ENCODE measurements around the gene COL4A1.

COL4A1 gene

GRCh38 chr13:110302997-110303396 lies 4.0 kb downstream of the COL4A1 start:
- no peak for TF ChIP-seq REST (IDR thresholded peaks at IDR 0.05; ENCODE audit: insufficient replicate concordance, low read depth)
- TF ChIP-seq POLR2AphosphoS5 (IDR thresholded peaks at IDR 0.05; ENCODE audit: low read depth), result no peak
- no peak for TF ChIP-seq CTCF (IDR thresholded peaks at IDR 0.05; ENCODE audit: insufficient read depth, low read length)
- TF ChIP-seq SPI1 (IDR thresholded peaks at IDR 0.05; ENCODE audit: borderline replicate concordance, low read depth), result no peak
- no peak for TF ChIP-seq GABPA (IDR thresholded peaks at IDR 0.05; ENCODE audit: low read depth)
- DNase-seq (ENCODE audit: low read depth in 1 of 2, low spot score in 1 of 2), result no peak
- no peak overlapping the region for H3K4me3 ChIP-seq (replicated peaks; ENCODE audit: insufficient read depth, low read length)
- peaks cover 84% of the 10 kb centered on the region for H3K27me3 ChIP-seq (ENCODE audit: insufficient read depth, poor library complexity, severe bottlenecking)
- no peak overlapping the region for H3K27ac ChIP-seq (replicated peaks)

- TF ChIP-seq POLR2AphosphoS5 (IDR thresholded peaks at IDR 0.05; ENCODE audit: low read depth) (no peak), GABPA (IDR thresholded peaks at IDR 0.05; ENCODE audit: low read depth) (no peak), CTCF (IDR thresholded peaks at IDR 0.05; ENCODE audit: insufficient read depth, low read length) (no peak), REST (IDR thresholded peaks at IDR 0.05; ENCODE audit: insufficient replicate concordance, low read depth) (no peak), SPI1 (IDR thresholded peaks at IDR 0.05; ENCODE audit: borderline replicate concordance, low read depth) (no peak)
- no peak overlapping the region for H3K4me3 ChIP-seq (replicated peaks; ENCODE audit: insufficient read depth, low read length)
- peaks cover 85% of the 10 kb centered on the region for H3K27me3 ChIP-seq (ENCODE audit: insufficient read depth, poor library complexity, severe bottlenecking)
- no peak overlapping the region for H3K27ac ChIP-seq (replicated peaks)
- DNase-seq (ENCODE audit: low read depth in 1 of 2, low spot score in 1 of 2), result no peak
These were observed 5.1 kb downstream of the COL4A1 start for GRCh38 chr13:110301606-110302553.

GRCh38 chr13:110301083-110301482 lies 5.9 kb downstream of the COL4A1 start:
- Histone ChIP-seq H3K4me3 (replicated peaks; ENCODE audit: insufficient read depth, low read length) (no peak overlapping the region), H3K27ac (replicated peaks) (no peak overlapping the region), H3K27me3 (ENCODE audit: insufficient read depth, poor library complexity, severe bottlenecking) (peaks cover 79% of the 10 kb centered on the region)
- no peak for DNase-seq (ENCODE audit: low read depth in 1 of 2, low spot score in 1 of 2)
- TF ChIP-seq CTCF (IDR thresholded peaks at IDR 0.05; ENCODE audit: insufficient read depth, low read length), result no peak
- no peak for TF ChIP-seq SPI1 (IDR thresholded peaks at IDR 0.05; ENCODE audit: borderline replicate concordance, low read depth)
- no peak for TF ChIP-seq GABPA (IDR thresholded peaks at IDR 0.05; ENCODE audit: low read depth)
- TF ChIP-seq REST (IDR thresholded peaks at IDR 0.05; ENCODE audit: insufficient replicate concordance, low read depth), result no peak
- TF ChIP-seq POLR2AphosphoS5 (IDR thresholded peaks at IDR 0.05; ENCODE audit: low read depth), result no peak
